Left renal pelvis (tissue), 4 donors: ENCODE results near the gene MAP3K2. TPM values are rescaled to one million over a fixed set of nuclear protein-coding genes. Genes with fewer than 3 reads are reported as not detected.

Experiments used
- DNase-seq, 4 donors: peaks; one replicate each; pipeline ENCODE4 v3.0.0-alpha.2; 2013; ENCODE audit warnings: low read depth in 4 of 4, low spot score in 3 of 4
- polyA plus RNA-seq, 4 donors: library from polyadenylated mRNA; unstranded; fragments of 120-200 nt; gene quantifications; one replicate each; pipeline ENCODE4 v1.2.1, GENCODE V29; 2013; ENCODE audit not compliant: insufficient read length in 4 of 4

The MAP3K2 gene
- polyA plus RNA-seq, 4 donors: 20.7 to 30.6 (median 25.8) TPM

GRCh38 chr2:127386764-127387654 lies 766 bp downstream of the MAP3K2 start:
- peak; percentile 68 to 75 (median 72) for DNase-seq

GRCh38 chr2:127386246-127386645 lies 1.5 kb downstream of the MAP3K2 start:
- no peak for DNase-seq

GRCh38 chr2:127384529-127384928 lies 3.2 kb downstream of the MAP3K2 start:
- no peak for DNase-seq

GRCh38 chr2:127382831-127383230 lies 4.9 kb downstream of the MAP3K2 start:
- no peak for DNase-seq

- no peak for DNase-seq
Observed at GRCh38 chr2:127381762-127382161, 6.0 kb downstream of the MAP3K2 start.

GRCh38 chr2:127379712-127380355 lies 7.9 kb downstream of the MAP3K2 start:
- no peak for DNase-seq

GRCh38 chr2:127378720-127379119 lies 9.1 kb downstream of the MAP3K2 start:
- DNase-seq: no peak

- DNase-seq: no peak
Observed at GRCh38 chr2:127377262-127377661, 10.5 kb downstream of the MAP3K2 start.

GRCh38 chr2:127376257-127376656 lies 11.5 kb downstream of the MAP3K2 start:
- DNase-seq: no peak

- no peak for DNase-seq
Observed at GRCh38 chr2:127373362-127374083, 14.3 kb downstream of the MAP3K2 start.

GRCh38 chr2:127371037-127371436 lies 16.7 kb downstream of the MAP3K2 start:
- DNase-seq: no peak

GRCh38 chr2:127370010-127370409 lies 17.8 kb downstream of the MAP3K2 start:
- DNase-seq: no peak

- DNase-seq: peak in 1 of 4 donors; percentile 22
Observed at GRCh38 chr2:127365211-127365643, 22.5 kb downstream of the MAP3K2 start.

GRCh38 chr2:127362971-127363370 lies 24.8 kb downstream of the MAP3K2 start:
- no peak for DNase-seq

- DNase-seq: no peak
Observed at GRCh38 chr2:127361929-127362885, 25.6 kb downstream of the MAP3K2 start.

- DNase-seq: no peak
Observed at GRCh38 chr2:127360242-127360641, 27.5 kb downstream of the MAP3K2 start.

- no peak for DNase-seq
Observed at GRCh38 chr2:127359520-127359919, 28.3 kb downstream of the MAP3K2 start.

- DNase-seq: no peak
Observed at GRCh38 chr2:127358971-127359370, 28.8 kb downstream of the MAP3K2 start.

GRCh38 chr2:127358044-127358443 lies 29.7 kb downstream of the MAP3K2 start:
- DNase-seq: no peak

GRCh38 chr2:127357591-127357990 lies 30.2 kb downstream of the MAP3K2 start:
- no peak for DNase-seq
